ENCODE data around the gene ERG28. TPM values are rescaled to one million over a fixed set of nuclear protein-coding genes. Genes with fewer than 3 reads are reported as not detected.
A peak's percentile ranks its signal among the peaks of the same experiment; 100 is the strongest.

Gene ERG28
- total and polyA plus RNA-seq, 2 of the 13 experiments (the other 11 are each of a cell fraction or from before 2014, with no cell fraction given): 27.3 to 32.3 TPM

DNA sequence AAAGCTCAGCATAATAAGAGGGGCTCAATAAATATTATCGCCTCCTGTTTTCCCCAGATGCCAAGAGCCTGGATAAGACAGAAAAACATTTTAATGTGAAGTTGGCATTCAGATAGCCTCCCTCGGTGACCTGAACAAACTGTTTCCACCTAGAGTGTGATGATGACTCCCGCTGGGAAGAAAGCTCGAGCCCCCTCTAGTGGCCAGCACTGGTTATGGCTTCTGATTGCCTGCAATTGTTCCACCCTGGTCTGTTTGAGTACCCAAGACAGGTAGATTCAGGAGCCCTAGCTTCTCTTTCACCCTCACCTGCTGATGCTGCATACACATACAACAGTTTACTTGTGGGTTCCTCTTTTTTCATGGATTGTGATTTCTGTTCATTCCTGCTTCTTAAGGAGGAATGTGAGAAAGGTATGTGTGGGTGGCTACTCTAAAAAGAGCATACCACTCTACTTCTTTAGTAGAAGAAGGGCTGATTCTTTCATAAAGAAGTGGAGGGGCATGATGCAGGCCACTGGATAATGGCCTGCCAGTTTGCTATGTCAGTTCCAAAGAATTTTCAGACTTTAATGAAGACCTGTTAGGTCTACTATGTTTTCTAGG lies 6.4 kb downstream of the ERG28 start (continued):
- TF ChIP-seq, protein P1, sequence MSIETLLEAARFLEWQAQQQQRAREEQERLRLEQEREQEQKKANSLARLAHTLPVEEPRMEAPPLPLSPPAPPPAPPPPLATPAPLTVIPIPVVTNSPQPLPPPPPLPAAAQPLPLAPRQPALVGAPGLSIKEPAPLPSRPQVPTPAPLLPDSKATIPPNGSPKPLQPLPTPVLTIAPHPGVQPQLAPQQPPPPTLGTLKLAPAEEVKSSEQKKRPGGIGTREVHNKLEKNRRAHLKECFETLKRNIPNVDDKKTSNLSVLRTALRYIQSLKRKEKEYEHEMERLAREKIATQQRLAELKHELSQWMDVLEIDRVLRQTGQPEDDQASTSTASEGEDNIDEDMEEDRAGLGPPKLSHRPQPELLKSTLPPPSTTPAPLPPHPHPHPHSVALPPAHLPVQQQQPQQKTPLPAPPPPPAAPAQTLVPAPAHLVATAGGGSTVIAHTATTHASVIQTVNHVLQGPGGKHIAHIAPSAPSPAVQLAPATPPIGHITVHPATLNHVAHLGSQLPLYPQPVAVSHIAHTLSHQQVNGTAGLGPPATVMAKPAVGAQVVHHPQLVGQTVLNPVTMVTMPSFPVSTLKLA (IDR thresholded peaks at IDR 0.05): no peak
- TF ChIP-seq NFKBIZ (CRISPR knock-in tag; IDR thresholded peaks at IDR 0.05) (peak; percentile 31; the same call in 1 of the 2 replicates), ZSCAN30 (CRISPR knock-in tag; IDR thresholded peaks at IDR 0.05) (no peak), ZNF776 (CRISPR knock-in tag; IDR thresholded peaks at IDR 0.05) (no peak), ZIK1 (CRISPR knock-in tag; IDR thresholded peaks at IDR 0.05; ENCODE audit: borderline replicate concordance, low read depth) (no peak), SMYD3 (CRISPR knock-in tag; IDR thresholded peaks at IDR 0.05) (no peak), ZNF207 (IDR thresholded peaks at IDR 0.05; ENCODE audit: borderline replicate concordance) (no peak), ZNF121 (CRISPR knock-in tag; IDR thresholded peaks at IDR 0.05) (no peak), SATB2 (CRISPR knock-in tag; IDR thresholded peaks at IDR 0.05) (no peak), MTF1 (CRISPR knock-in tag; IDR thresholded peaks at IDR 0.05) (no peak), ZNF101 (CRISPR knock-in tag; IDR thresholded peaks at IDR 0.05; ENCODE audit: borderline replicate concordance, low read depth) (no peak), PHF8 (CRISPR knock-in tag; IDR thresholded peaks at IDR 0.05) (no peak), ZNF292 (CRISPR knock-in tag; IDR thresholded peaks at IDR 0.05; ENCODE audit: borderline replicate concordance, low read depth) (no peak), DR1 (CRISPR knock-in tag; IDR thresholded peaks at IDR 0.05) (no peak), SNAI1 (CRISPR knock-in tag; IDR thresholded peaks at IDR 0.05; ENCODE audit: borderline replicate concordance) (no peak), NR2F2 (IDR thresholded peaks at IDR 0.05; ENCODE audit: borderline replicate concordance, low read depth) (no peak), MXI1 (IDR thresholded peaks at IDR 0.05; ENCODE audit: borderline replicate concordance, low read depth, low read length) (no peak), GLI4 (CRISPR knock-in tag; IDR thresholded peaks at IDR 0.05; ENCODE audit: borderline replicate concordance) (no peak), PHF5A (CRISPR knock-in tag; IDR thresholded peaks at IDR 0.05; ENCODE audit: low read depth, unreplicated experiment) (no peak), ZNF652 (CRISPR knock-in tag; IDR thresholded peaks at IDR 0.05; ENCODE audit: borderline replicate concordance, low read depth) (no peak), ELF4 (CRISPR knock-in tag; IDR thresholded peaks at IDR 0.05; ENCODE audit: borderline replicate concordance) (no peak), NAIF1 (CRISPR knock-in tag; IDR thresholded peaks at IDR 0.05; ENCODE audit: borderline replicate concordance) (no peak)
- TF ChIP-seq, protein P2, sequence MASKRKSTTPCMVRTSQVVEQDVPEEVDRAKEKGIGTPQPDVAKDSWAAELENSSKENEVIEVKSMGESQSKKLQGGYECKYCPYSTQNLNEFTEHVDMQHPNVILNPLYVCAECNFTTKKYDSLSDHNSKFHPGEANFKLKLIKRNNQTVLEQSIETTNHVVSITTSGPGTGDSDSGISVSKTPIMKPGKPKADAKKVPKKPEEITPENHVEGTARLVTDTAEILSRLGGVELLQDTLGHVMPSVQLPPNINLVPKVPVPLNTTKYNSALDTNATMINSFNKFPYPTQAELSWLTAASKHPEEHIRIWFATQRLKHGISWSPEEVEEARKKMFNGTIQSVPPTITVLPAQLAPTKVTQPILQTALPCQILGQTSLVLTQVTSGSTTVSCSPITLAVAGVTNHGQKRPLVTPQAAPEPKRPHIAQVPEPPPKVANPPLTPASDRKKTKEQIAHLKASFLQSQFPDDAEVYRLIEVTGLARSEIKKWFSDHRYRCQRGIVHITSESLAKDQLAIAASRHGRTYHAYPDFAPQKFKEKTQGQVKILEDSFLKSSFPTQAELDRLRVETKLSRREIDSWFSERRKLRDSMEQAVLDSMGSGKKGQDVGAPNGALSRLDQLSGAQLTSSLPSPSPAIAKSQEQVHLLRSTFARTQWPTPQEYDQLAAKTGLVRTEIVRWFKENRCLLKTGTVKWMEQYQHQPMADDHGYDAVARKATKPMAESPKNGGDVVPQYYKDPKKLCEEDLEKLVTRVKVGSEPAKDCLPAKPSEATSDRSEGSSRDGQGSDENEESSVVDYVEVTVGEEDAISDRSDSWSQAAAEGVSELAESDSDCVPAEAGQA (IDR thresholded peaks at IDR 0.05; ENCODE audit: low read depth): no peak
- TF ChIP-seq, protein P2 (CRISPR knock-in tag; IDR thresholded peaks at IDR 0.05; ENCODE audit: borderline replicate concordance): no peak
- TF ChIP-seq, protein P3, sequence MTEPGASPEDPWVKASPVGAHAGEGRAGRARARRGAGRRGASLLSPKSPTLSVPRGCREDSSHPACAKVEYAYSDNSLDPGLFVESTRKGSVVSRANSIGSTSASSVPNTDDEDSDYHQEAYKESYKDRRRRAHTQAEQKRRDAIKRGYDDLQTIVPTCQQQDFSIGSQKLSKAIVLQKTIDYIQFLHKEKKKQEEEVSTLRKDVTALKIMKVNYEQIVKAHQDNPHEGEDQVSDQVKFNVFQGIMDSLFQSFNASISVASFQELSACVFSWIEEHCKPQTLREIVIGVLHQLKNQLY (CRISPR knock-in tag; IDR thresholded peaks at IDR 0.05): no peak

All from HepG2 (cell line).